ENCODE results near the gene URAD. TPM values are rescaled to one million over a fixed set of nuclear protein-coding genes. Genes with fewer than 3 reads are reported as not detected.
"Not testable (repeated sequence)": the region's sequence is repeated elsewhere in the genome, so short reads cannot be mapped to it uniquely, and the experiment has no call there.

URAD gene
- under 1 TPM in 1 of 6 donors, not detected in 5; 0.27 TPM for total RNA-seq

DNA sequence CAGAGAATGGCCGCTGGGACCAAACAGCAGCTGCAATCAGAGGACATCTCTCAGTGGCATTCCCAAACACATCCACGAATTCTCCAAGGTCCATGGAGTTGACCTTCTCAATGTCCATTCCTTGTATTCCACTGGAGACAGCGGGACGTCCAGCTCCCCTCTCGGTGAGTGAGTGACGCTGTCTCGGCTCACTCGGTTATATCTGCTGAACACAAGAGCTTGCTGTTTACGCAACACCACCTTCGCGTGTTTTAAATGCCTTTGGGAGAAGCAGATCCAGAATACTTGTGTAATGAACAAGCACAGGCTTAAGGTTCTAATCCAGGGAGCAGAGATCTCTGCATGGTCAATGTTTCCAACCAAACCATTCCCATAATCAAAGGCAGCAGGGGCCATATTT lies at the start of gene URAD:
Gene URAD, minus strand, starts transcription at position 174 of the 400 bp plus-strand sequence. Its CDS starts 56 bp downstream, at position 118.
- H3K4me3 ChIP-seq, result no peak within 1 kb of the TSS
- no peaks in the 10 kb centered on the region for H3K36me3 ChIP-seq
- H3K27ac ChIP-seq, result no peak within 1 kb of the TSS
- peak in 1 of 2 donors; percentile 25 for DNase-seq
- H3K9me3 ChIP-seq, result no peaks in the 10 kb centered on the region
- ATAC-seq (ENCODE audit: low FRiP score in 2 of 2), result no peak
- no peaks in the 10 kb centered on the region for H3K4me1 ChIP-seq
- TF ChIP-seq CTCF (IDR thresholded peaks at IDR 0.05), result no peak
- TF ChIP-seq EP300 (IDR thresholded peaks at IDR 0.05), result no peak
- 55 to 69% methylated on average over 11 of the region's 11 CpGs for WGBS, 2 donors
- H3K27me3 ChIP-seq, result peaks cover 0 to 3% (median 0%) of the 10 kb centered on the region in 4 donors

DNA sequence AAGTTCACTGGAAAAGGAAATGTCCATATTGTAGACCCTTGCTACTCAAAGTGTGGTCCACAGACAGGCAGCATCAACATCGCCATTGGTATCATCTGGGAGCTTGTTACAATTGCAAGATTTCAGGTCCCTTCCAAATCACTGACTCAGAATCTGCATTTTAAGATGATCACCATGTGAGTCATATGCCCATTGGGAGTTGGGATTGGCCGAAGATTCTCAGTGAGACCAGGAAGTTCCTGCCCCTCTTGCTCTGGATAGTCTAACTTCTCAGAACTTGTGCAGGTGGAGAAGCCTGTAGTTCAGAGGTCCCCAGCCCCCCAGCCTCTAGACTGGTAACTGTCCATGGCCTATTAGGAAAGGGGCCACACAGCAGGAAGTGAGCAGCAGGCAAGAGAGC lies 48.9 kb upstream of the URAD start:
- Histone ChIP-seq H3K4me3 (no peak overlapping the region), H3K4me1 (no peaks in the 10 kb centered on the region), H3K9me3 (no peaks in the 10 kb centered on the region), H3K27ac (no peak overlapping the region), H3K36me3 (no peaks in the 10 kb centered on the region), H3K27me3 (no peaks in the 10 kb centered on the region)
- ATAC-seq (ENCODE audit: low FRiP score in 2 of 2) (no peak), DNase-seq (no peak)
- 72 to 82% methylated on average over 2 of the region's 2 CpGs for WGBS, 2 donors
- no peak for TF ChIP-seq POLR2A (IDR thresholded peaks at IDR 0.05)
- TF ChIP-seq EP300 (IDR thresholded peaks at IDR 0.05), result no peak
- no peak for TF ChIP-seq POLR2AphosphoS5 (IDR thresholded peaks at IDR 0.05)
- TF ChIP-seq CTCF (IDR thresholded peaks at IDR 0.05), result no peak

DNA sequence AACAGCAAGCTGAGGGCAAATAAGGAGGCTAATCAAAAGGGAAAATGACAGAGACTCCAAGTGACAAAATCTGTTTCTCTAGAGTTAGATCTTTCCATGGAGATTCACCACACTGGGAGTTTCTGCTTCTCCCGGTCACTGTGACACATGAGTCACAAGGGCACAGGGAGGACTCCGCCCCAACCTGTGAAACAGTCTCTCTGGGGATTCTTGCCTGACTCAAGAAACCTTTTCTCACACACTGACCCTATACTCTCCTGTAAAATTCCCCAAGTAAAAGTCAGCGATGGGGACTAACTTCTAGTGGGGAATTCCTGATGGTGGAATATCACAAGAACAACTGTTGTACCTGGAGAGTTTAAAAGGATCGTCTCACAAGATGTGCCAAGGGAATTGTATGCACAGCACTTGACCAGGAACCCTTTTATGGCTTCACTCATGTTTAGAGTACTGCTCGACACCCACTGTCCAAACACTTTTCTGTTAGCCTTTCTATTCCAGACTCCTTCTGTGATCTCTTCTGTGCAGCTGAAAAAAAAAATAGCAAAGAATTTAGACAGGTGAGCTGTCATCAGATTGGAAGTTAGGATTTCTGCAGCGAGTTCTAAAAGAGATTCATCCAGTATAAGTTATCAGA lies 46.8 kb upstream of the URAD start:
- peak in 1 of 2 donors; percentile 39 for DNase-seq
- H3K36me3 ChIP-seq, result no peaks in the 10 kb centered on the region
- WGBS, 2 donors, result 41 to 44% methylated on average over 6 of the region's 6 CpGs
- TF ChIP-seq EP300 (IDR thresholded peaks at IDR 0.05) (peak in 1 of 4 donors; percentile 22), POLR2AphosphoS5 (IDR thresholded peaks at IDR 0.05) (no peak)
- H3K27me3 ChIP-seq, result no peaks in the 10 kb centered on the region
- H3K27ac ChIP-seq, result no peak overlapping the region
- no peak overlapping the region for H3K4me3 ChIP-seq
- H3K4me1 ChIP-seq, result no peaks in the 10 kb centered on the region
- no peaks in the 10 kb centered on the region for H3K9me3 ChIP-seq
- peak in 1 of 2 donors; percentile 62 for ATAC-seq (ENCODE audit: low FRiP score in 2 of 2)

- WGBS, 2 donors, result 87% methylated on average over 8 of the region's 8 CpGs
- H3K27me3 ChIP-seq, result no peaks in the 10 kb centered on the region
- TF ChIP-seq CTCF (IDR thresholded peaks at IDR 0.05), result no peak
- TF ChIP-seq POLR2A (IDR thresholded peaks at IDR 0.05), result no peak
- TF ChIP-seq EP300 (IDR thresholded peaks at IDR 0.05), result no peak
- TF ChIP-seq POLR2AphosphoS5 (IDR thresholded peaks at IDR 0.05), result no peak
Measured at GRCh38 chr13:28033894-28034655, 45.6 kb upstream of the URAD start.

GRCh38 chr13:28032438-28032837 lies 43.9 kb upstream of the URAD start:
- H3K36me3 ChIP-seq; H3K9me3 ChIP-seq; DNase-seq; H3K4me3 ChIP-seq; ATAC-seq (ENCODE audit: low FRiP score in 2 of 2); H3K27ac ChIP-seq; H3K27me3 ChIP-seq; H3K4me1 ChIP-seq: not testable (repeated sequence)
- WGBS, 2 donors, result 80 to 81% methylated on average over 1 of the region's 1 CpG

More at GRCh38 chr13:28033894-28034655, 45.6 kb upstream of the URAD start:
- Histone ChIP-seq H3K4me1 (no peaks in the 10 kb centered on the region), H3K4me3 (no peak overlapping the region), H3K27ac (no peak overlapping the region), H3K36me3 (no peaks in the 10 kb centered on the region), H3K9me3 (no peaks in the 10 kb centered on the region)
- DNase-seq, result no peak
- no peak for ATAC-seq (ENCODE audit: low FRiP score in 2 of 2)

Data from upper lobe of left lung (tissue), 6 donors.